AG09309 (cell line): ENCODE results near the gene CAV3.

Experiments used
- DNase-seq: peaks from one replicate; pipeline ENCODE4 v3.0.0-alpha.2; 2010; ENCODE audit warnings: low read depth
- H3K4me3 ChIP-seq: 2 replicates; pipeline ENCODE4 v1.5.1; 2011; ENCODE audit warnings: mild to moderate bottlenecking, low read depth, low read length, moderate library complexity; ENCODE audit not compliant: control insufficient read depth
- CTCF ChIP-seq: IDR thresholded peaks from 2 replicates; pipeline ENCODE4 v1.5.1; 2011; ENCODE audit warnings: mild to moderate bottlenecking, low read depth, low read length, inconsistent platforms; ENCODE audit not compliant: insufficient read depth, control insufficient read depth; ENCODE audit errors: missing control alignments

The CAV3 gene

GRCh38 chr3:8724108-8724752, 9.4 kb upstream of the CAV3 start:
- no peak for DNase-seq
- no peak for TF ChIP-seq CTCF
- no peak overlapping the region for H3K4me3 ChIP-seq

GRCh38 chr3:8727605-8728512, 5.7 kb upstream of the CAV3 start:
- TF ChIP-seq CTCF, result no peak
- H3K4me3 ChIP-seq, result no peak overlapping the region
- no peak for DNase-seq

DNA sequence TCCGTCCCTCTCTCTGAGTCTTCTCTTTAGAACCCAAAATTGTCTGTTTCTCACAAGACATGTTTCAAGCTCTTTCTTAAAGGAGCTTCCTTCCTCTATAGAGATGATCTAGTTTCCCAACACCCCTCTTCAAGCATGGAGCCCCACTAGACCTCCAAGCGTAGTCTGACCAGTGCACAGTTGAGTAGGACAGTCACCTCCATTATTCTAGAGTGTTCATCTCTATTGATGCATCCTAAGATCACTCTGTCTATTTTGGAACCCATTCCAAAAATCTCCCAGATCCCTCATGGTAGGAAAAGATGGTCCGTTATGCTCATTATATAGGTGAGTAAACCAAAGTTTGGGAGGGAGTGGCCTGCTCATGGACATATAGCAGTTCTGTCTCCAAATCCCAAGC, 4.1 kb upstream of the CAV3 start:
- DNase-seq, result no peak
- H3K4me3 ChIP-seq, result no peak overlapping the region
- TF ChIP-seq CTCF, result no peak

DNA sequence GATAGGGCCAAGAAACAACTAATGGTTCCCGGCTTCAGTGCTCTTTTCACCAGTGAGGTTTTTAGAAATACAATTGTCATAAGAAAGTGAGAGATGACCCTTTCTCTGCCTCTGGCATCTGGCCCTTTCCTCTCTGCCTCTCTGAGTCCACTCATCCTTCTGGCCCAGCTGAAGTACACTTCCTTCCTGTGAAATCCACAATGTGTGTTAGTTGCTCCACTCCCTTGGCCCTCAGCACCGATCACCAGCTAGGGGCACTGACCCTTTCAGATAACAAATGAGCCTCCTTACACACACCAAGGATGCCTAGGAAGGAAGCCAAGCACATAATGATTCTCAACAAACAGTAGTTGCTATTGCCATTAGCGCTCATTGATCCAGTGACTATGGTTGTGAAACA, 2.9 kb upstream of the CAV3 start:
- no peak for TF ChIP-seq CTCF
- DNase-seq, result no peak
- H3K4me3 ChIP-seq, result no peak overlapping the region

- no peak for TF ChIP-seq CTCF
- H3K4me3 ChIP-seq, result no peak overlapping the region
- DNase-seq, result no peak
Measured at GRCh38 chr3:8732413-8732812, 1.2 kb upstream of the CAV3 start.

DNA sequence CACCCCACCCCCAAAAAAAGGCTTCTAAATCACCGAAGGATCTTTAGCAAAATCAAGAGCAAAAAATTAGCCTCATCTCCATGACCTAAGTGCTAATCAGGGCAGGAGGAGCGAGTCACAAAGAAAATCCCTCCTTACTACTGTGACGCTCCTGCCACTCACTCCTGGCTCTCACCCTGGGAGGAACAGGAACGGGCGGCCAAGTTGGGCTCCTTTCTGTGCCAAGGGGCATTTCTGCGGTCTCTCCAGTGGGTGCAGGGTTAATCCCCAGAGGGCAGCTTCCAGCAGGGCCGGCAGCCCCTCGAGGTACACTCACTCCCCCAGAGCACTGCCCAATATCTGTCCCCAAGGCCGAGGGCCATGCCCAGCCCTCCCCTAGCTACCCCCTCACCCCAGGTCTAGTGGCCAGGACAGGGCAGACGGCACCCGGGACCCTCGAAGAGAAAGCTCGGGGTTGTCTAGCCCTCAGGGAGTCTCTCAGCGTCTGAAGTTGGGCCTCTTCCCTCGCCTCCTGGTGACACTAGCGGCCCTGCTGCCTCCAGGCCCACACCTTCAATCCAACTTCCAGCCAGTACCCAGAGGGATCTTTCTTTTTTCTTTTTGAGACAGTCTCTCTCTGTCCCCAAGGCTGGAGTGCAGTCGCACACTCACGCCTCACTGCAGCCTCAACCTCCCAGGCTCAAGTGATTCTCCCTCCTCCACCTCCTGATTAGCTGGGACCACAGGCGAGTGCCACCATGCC, 706 bp downstream of the CAV3 start:
- no peak for DNase-seq
- TF ChIP-seq CTCF, result no peak
- H3K4me3 ChIP-seq, result no peak overlapping the region
